Loucy (cell line): ENCODE data around the gene EP400.

Experiments
- EZH2phosphoT487 ChIP-seq: fragments of 200-600 bp; IDR thresholded peaks from 2 replicates; pipeline ENCODE4 v1.6.1; 2018; ENCODE audit warnings: antibody characterized with exemption, mild to moderate bottlenecking, moderate library complexity, borderline replicate concordance
- TF ChIP-seq, protein P1 (sequence below): fragments of 200-600 bp; sonication (generic); conservative IDR thresholded peaks from 2 replicates; pipeline ENCODE4 v1.5.1; 2014; ENCODE audit warnings: mild to moderate bottlenecking, antibody characterized with exemption, low read length

- TF ChIP-seq, protein P1, sequence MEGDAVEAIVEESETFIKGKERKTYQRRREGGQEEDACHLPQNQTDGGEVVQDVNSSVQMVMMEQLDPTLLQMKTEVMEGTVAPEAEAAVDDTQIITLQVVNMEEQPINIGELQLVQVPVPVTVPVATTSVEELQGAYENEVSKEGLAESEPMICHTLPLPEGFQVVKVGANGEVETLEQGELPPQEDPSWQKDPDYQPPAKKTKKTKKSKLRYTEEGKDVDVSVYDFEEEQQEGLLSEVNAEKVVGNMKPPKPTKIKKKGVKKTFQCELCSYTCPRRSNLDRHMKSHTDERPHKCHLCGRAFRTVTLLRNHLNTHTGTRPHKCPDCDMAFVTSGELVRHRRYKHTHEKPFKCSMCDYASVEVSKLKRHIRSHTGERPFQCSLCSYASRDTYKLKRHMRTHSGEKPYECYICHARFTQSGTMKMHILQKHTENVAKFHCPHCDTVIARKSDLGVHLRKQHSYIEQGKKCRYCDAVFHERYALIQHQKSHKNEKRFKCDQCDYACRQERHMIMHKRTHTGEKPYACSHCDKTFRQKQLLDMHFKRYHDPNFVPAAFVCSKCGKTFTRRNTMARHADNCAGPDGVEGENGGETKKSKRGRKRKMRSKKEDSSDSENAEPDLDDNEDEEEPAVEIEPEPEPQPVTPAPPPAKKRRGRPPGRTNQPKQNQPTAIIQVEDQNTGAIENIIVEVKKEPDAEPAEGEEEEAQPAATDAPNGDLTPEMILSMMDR, result no peak
- no peak for TF ChIP-seq EZH2phosphoT487
Measured at GRCh38 chr12:131946757-131947156, 3.0 kb upstream of the EP400 start.
